Central memory CD4-positive, alpha-beta T cell (primary cell): ENCODE data around the gene SORBS2.
"Not testable (repeated sequence)": the region's sequence is repeated elsewhere in the genome, so short reads cannot be mapped to it uniquely, and the experiment has no call there.

Experiments used
- DNase-seq: peaks from one replicate; pipeline ENCODE4 v3.0.0; 2022

The SORBS2 gene

GRCh38 chr4:185736882-185737281, 75.1 kb downstream of the SORBS2 start:
- no peak for DNase-seq

GRCh38 chr4:185735866-185736400, 76.1 kb downstream of the SORBS2 start:
- no peak for DNase-seq

GRCh38 chr4:185734930-185735329, 77.1 kb downstream of the SORBS2 start:
- DNase-seq, result no peak

GRCh38 chr4:185734214-185734613, 77.8 kb downstream of the SORBS2 start:
- DNase-seq, result no peak

- no peak for DNase-seq
These were observed 81.0 kb downstream of the SORBS2 start for GRCh38 chr4:185730849-185731608.

- DNase-seq, result no peak
These were observed 81.6 kb downstream of the SORBS2 start for GRCh38 chr4:185730387-185730786.

- DNase-seq, result no peak
These were observed 82.6 kb downstream of the SORBS2 start for GRCh38 chr4:185729391-185729804.

GRCh38 chr4:185728893-185729292, 83.1 kb downstream of the SORBS2 start:
- no peak for DNase-seq

GRCh38 chr4:185726931-185727330, 85.1 kb downstream of the SORBS2 start:
- no peak for DNase-seq

- DNase-seq, result no peak
These were observed 88.2 kb downstream of the SORBS2 start for GRCh38 chr4:185723631-185724260.

- no peak for DNase-seq
These were observed 90.0 kb downstream of the SORBS2 start for GRCh38 chr4:185722029-185722316.

- no peak for DNase-seq
These were observed 90.6 kb downstream of the SORBS2 start for GRCh38 chr4:185721190-185722028.

- no peak for DNase-seq
These were observed 92.5 kb downstream of the SORBS2 start for GRCh38 chr4:185719500-185719858.

- no peak for DNase-seq
These were observed 93.2 kb downstream of the SORBS2 start for GRCh38 chr4:185718578-185719499.

- DNase-seq, result no peak
These were observed 94.6 kb downstream of the SORBS2 start for GRCh38 chr4:185717377-185717741.

- no peak for DNase-seq
These were observed 95.2 kb downstream of the SORBS2 start for GRCh38 chr4:185716577-185717376.

GRCh38 chr4:185716141-185716551, 95.8 kb downstream of the SORBS2 start:
- DNase-seq, result no peak

GRCh38 chr4:185714524-185714923, 97.5 kb downstream of the SORBS2 start:
- DNase-seq, result not testable (repeated sequence)

- DNase-seq, result no peak
These were observed 98.3 kb downstream of the SORBS2 start for GRCh38 chr4:185713731-185714130.

GRCh38 chr4:185713272-185713671, 98.7 kb downstream of the SORBS2 start:
- DNase-seq, result no peak

GRCh38 chr4:185712350-185713024, 99.5 kb downstream of the SORBS2 start:
- DNase-seq, result no peak
